ENCODE measurements around the gene PRDM11.
A peak's percentile ranks its signal among the peaks of the same experiment; 100 is the strongest.

PRDM11 gene

DNA sequence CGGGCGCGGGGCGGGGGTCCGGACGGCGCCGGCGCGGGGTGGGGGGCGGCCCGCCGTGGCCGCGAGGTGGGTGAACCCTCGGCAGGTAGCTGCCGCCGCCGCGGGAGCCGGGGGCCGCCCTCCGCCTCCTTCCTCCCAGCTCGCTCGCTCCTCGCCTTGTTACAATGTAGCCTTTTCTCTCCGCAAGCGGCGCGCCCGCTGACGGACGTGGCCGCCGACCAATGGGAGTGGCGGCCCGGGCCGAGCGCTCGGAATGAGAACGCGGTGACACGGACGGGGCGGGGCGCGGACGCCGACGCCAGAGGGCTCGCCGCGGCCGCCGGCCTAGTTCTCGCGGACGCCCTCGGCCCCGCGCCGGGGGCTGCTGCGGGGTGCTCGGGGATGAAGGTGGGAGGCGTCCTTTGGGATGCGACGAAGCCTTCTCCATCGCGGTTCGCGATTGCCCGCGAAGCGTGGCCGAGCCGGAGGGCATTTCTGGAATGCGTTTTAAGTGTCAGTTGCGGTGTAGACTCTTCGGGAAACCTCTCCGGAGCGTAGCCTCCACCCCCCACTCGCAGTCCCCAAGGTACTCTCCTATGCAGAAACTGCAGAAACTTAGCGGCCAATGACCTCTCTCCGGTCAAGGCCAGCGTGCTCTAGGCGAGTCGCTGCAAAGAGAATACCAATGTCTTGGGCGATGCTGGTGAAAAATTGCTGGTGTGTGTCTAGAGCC, 734 bp downstream of the PRDM11 start:
- DNase-seq (ENCODE audit: low read depth) = peak; percentile 97
- H3K4me3 ChIP-seq (ENCODE audit: low read length) = peak overlapping the region; percentile 80
- no peak for TF ChIP-seq CTCF (conservative IDR thresholded peaks at IDR 0.05; ENCODE audit: low read length)

- DNase-seq (ENCODE audit: low read depth) = no peak
- TF ChIP-seq CTCF (conservative IDR thresholded peaks at IDR 0.05; ENCODE audit: low read length) = no peak
- H3K4me3 ChIP-seq (ENCODE audit: low read length) = peak overlapping the region; percentile 80
Observed at GRCh38 chr11:45147891-45148675, 1.6 kb downstream of the PRDM11 start.

DNA sequence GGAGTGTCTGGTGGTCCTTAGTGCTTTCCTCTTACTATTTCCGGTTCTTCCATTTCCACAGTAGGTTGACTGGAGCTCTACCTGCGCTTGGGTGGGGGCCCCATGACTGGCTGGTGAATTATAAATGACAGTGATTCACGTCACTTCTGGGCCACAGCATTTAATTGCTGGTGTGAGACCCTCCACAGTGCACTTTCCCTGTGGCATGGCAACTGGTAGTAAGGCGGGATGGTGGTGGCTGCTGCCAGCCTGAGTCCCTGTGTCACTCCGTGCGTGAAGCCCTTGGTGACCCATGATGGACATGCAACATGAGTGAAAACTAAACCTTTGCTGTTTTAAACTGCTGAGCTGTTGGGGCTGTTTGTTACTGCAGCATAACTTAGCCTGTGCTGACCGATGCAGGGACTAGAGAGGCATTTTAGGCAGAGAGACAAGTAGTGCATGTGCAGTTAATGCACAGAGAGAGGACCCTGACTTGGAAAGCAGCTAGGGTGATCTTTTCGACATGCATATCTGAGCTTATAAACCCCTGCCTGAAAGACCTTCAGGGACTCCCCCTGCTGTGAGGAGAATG, 3.1 kb downstream of the PRDM11 start:
- TF ChIP-seq CTCF (conservative IDR thresholded peaks at IDR 0.05; ENCODE audit: low read length) = no peak
- H3K4me3 ChIP-seq (ENCODE audit: low read length) = no peak overlapping the region
- no peak for DNase-seq (ENCODE audit: low read depth)

DNA sequence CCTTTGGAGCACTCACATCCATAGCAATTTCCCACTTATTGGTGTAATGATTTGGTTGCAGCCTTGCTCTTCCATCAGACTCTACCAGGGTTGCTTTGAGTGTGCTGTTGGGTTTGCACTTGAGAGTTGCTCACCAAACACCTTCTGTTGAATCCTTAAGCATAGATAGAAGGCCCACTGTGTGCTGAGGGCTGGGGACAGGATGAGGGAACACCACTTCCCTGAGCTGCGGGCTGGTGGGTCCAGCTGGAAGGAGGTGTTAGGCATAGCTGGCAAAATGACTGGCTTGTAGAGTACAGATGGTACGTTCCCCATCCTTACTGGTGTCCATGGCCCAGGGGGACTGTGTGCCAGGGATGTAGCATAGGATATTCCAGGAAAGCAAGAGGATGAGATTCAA, 3.9 kb downstream of the PRDM11 start:
- no peak for TF ChIP-seq CTCF (conservative IDR thresholded peaks at IDR 0.05; ENCODE audit: low read length)
- DNase-seq (ENCODE audit: low read depth) = no peak
- no peak overlapping the region for H3K4me3 ChIP-seq (ENCODE audit: low read length)

GRCh38 chr11:45150943-45151342, 4.5 kb downstream of the PRDM11 start:
- TF ChIP-seq CTCF (conservative IDR thresholded peaks at IDR 0.05; ENCODE audit: low read length) = no peak
- H3K4me3 ChIP-seq (ENCODE audit: low read length) = no peak overlapping the region
- no peak for DNase-seq (ENCODE audit: low read depth)

- no peak for DNase-seq (ENCODE audit: low read depth)
- no peak for TF ChIP-seq CTCF (conservative IDR thresholded peaks at IDR 0.05; ENCODE audit: low read length)
- no peak overlapping the region for H3K4me3 ChIP-seq (ENCODE audit: low read length)
Observed at GRCh38 chr11:45151362-45151982, 5.0 kb downstream of the PRDM11 start.
